ENCODE data around the gene MND1.

Gene MND1

DNA sequence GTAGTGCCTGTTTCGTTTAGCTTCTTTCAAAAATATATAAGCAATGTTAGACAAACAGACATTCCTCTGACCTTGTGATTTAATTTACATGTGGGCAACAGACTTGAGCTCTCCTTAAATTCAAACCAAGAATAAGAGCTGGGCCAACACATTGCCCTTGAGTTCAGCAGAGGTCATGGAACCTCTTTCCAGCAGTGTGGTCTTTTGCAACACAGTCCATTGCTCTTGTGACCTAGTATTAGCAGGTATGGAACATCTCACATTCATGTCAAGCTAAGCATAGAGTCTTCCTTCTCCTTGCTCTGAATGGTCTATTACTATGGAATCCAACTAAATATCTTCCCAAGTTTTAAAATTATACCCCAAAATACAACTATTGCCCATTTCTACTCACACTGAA, 33.7 kb upstream of the MND1 start:
- TF ChIP-seq, protein P1, sequence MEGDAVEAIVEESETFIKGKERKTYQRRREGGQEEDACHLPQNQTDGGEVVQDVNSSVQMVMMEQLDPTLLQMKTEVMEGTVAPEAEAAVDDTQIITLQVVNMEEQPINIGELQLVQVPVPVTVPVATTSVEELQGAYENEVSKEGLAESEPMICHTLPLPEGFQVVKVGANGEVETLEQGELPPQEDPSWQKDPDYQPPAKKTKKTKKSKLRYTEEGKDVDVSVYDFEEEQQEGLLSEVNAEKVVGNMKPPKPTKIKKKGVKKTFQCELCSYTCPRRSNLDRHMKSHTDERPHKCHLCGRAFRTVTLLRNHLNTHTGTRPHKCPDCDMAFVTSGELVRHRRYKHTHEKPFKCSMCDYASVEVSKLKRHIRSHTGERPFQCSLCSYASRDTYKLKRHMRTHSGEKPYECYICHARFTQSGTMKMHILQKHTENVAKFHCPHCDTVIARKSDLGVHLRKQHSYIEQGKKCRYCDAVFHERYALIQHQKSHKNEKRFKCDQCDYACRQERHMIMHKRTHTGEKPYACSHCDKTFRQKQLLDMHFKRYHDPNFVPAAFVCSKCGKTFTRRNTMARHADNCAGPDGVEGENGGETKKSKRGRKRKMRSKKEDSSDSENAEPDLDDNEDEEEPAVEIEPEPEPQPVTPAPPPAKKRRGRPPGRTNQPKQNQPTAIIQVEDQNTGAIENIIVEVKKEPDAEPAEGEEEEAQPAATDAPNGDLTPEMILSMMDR (IDR thresholded peaks at IDR 0.05; ENCODE audit: poor library complexity, severe bottlenecking) = no peak
- Histone ChIP-seq H3K27ac (ENCODE audit: poor library complexity, severe bottlenecking) (no peak overlapping the region), H3K36me3 (ENCODE audit: low read depth) (no peaks in the 10 kb centered on the region), H3K9me3 (ENCODE audit: severe bottlenecking) (no peaks in the 10 kb centered on the region), H3K4me1 (ENCODE audit: insufficient read depth, poor library complexity, severe bottlenecking) (no peaks in the 10 kb centered on the region), H3K27me3 (ENCODE audit: insufficient read depth, poor library complexity, severe bottlenecking) (no peaks in the 10 kb centered on the region), H3K4me3 (ENCODE audit: severe bottlenecking) (no peak overlapping the region)
- no peak for ATAC-seq (ENCODE audit: low read depth)
- no peak for DNase-seq (ENCODE audit: low spot score)

DNA sequence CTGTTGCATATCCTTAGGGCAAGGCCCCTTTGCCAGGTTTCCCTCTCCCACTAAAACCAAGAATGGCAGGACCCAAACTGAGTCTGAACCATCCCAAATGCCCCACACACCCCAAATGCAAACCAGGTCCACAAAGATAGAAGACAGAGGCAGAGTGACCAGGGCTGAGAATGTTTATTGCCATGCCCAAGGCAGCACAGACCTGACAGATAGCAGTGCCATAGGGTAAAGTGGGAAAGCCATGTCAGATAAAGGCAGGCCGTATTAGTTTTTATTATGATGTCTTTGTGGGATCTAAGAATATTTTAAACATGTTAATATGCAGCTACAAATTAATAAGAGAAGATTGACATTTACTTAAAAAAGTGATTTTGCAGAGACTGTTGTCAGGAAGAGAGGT, 29.6 kb upstream of the MND1 start:
- TF ChIP-seq, protein P1 (IDR thresholded peaks at IDR 0.05; ENCODE audit: poor library complexity, severe bottlenecking) = no peak

DNA sequence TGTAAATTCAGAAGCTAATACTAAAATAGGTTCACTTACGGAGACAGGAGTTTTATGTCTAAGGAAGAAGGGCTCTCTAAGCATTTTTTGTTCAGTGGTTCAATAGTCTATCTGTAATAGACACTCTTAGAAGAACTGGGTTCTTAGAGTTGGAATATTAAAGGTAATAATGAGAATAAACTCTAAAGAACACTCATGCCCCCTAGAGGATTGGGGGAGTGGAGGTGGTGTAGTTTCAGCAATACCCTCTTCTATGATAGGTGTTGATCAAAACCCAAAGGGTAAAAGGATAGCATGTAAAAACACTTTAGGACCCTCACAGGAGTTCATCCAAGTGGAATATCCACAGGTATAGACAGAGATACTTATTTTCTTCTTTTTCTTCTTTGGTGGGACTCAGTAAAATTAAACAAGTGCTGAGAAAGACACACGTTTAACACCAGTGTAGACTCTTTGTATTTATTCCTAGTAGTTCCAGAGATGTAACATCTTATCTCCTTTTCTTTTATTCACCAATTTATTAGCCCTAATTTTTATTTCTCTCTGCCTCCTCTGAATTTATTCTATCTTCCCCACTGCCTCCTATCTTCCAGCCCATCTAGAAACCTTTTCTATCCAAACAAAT, 25.7 kb upstream of the MND1 start:
- no peak overlapping the region for H3K27ac ChIP-seq (ENCODE audit: poor library complexity, severe bottlenecking)
- H3K9me3 ChIP-seq (ENCODE audit: severe bottlenecking) = no peaks in the 10 kb centered on the region
- TF ChIP-seq, protein P1 (IDR thresholded peaks at IDR 0.05; ENCODE audit: poor library complexity, severe bottlenecking) = peak; percentile 91
- ATAC-seq (ENCODE audit: low read depth) (peak; percentile 78; the same call in 2 of the 3 replicates), DNase-seq (ENCODE audit: low spot score) (no peak)
- H3K4me1 ChIP-seq (ENCODE audit: insufficient read depth, poor library complexity, severe bottlenecking) = no peaks in the 10 kb centered on the region
- H3K4me3 ChIP-seq (ENCODE audit: severe bottlenecking) = no peak overlapping the region
- no peaks in the 10 kb centered on the region for H3K27me3 ChIP-seq (ENCODE audit: insufficient read depth, poor library complexity, severe bottlenecking)
- H3K36me3 ChIP-seq (ENCODE audit: low read depth) = peaks cover 4% of the 10 kb centered on the region; the same call in 1 of the 2 replicates

More for the DNA sequence above, 29.6 kb upstream of the MND1 start:
- Histone ChIP-seq H3K9me3 (ENCODE audit: severe bottlenecking) (no peaks in the 10 kb centered on the region), H3K27me3 (ENCODE audit: insufficient read depth, poor library complexity, severe bottlenecking) (no peaks in the 10 kb centered on the region), H3K27ac (ENCODE audit: poor library complexity, severe bottlenecking) (no peak overlapping the region), H3K4me3 (ENCODE audit: severe bottlenecking) (no peak overlapping the region), H3K4me1 (ENCODE audit: insufficient read depth, poor library complexity, severe bottlenecking) (no peaks in the 10 kb centered on the region), H3K36me3 (ENCODE audit: low read depth) (peaks cover 4% of the 10 kb centered on the region; the same call in 1 of the 2 replicates)
- DNase-seq (ENCODE audit: low spot score) (no peak), ATAC-seq (ENCODE audit: low read depth) (no peak)

DNA sequence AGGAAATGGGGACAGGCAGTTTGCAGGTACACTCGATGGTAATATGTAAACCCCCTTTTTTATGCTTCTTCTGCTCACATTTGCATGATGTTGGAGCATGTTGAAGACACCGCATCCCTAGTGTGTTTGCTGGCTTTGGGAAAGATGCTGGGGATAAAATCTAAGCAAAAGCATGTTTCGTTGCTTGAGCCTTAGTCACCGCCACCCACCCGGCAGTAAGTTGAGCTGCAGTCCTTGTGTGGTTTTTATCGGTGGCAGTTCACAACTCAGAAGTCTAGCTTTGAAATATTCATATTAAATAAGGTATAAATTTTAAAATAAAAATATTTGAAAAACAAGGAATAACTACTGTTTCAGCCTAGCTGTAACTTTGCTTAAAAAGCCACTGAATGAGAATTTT, 21.7 kb upstream of the MND1 start:
- no peak for ATAC-seq (ENCODE audit: low read depth)
- TF ChIP-seq, protein P1 (IDR thresholded peaks at IDR 0.05; ENCODE audit: poor library complexity, severe bottlenecking) = no peak
- H3K27me3 ChIP-seq (ENCODE audit: insufficient read depth, poor library complexity, severe bottlenecking) = no peaks in the 10 kb centered on the region
- peaks cover 4% of the 10 kb centered on the region; the same call in 1 of the 2 replicates for H3K36me3 ChIP-seq (ENCODE audit: low read depth)
- no peak overlapping the region for H3K27ac ChIP-seq (ENCODE audit: poor library complexity, severe bottlenecking)
- no peak overlapping the region for H3K4me3 ChIP-seq (ENCODE audit: severe bottlenecking)
- no peak for DNase-seq (ENCODE audit: low spot score)
- H3K4me1 ChIP-seq (ENCODE audit: insufficient read depth, poor library complexity, severe bottlenecking) = peaks cover 3% of the 10 kb centered on the region
- H3K9me3 ChIP-seq (ENCODE audit: severe bottlenecking) = no peaks in the 10 kb centered on the region

DNA sequence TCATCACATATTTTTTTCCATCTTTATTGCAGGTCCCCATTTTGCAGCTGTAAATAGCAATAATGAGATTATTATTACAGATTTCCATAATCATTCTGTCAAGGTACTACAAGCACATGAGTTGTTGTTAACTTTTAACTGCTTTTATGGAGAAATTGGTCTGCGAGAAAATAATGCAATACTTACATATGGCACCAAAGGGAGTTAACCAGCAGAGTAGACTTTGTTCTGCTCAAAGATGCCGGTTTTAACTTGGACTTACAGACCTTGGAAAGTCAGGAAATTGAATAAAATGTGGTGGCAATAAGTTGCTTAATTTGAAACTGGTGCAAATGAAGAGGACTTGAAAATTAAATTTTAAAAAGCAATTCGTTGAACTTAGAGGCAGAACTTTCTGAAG, 20.4 kb upstream of the MND1 start:
- ATAC-seq (ENCODE audit: low read depth) (no peak), DNase-seq (ENCODE audit: low spot score) (no peak)
- Histone ChIP-seq H3K4me1 (ENCODE audit: insufficient read depth, poor library complexity, severe bottlenecking) (peaks cover 3% of the 10 kb centered on the region), H3K9me3 (ENCODE audit: severe bottlenecking) (no peaks in the 10 kb centered on the region), H3K4me3 (ENCODE audit: severe bottlenecking) (no peak overlapping the region), H3K27me3 (ENCODE audit: insufficient read depth, poor library complexity, severe bottlenecking) (no peaks in the 10 kb centered on the region), H3K36me3 (ENCODE audit: low read depth) (no peaks in the 10 kb centered on the region), H3K27ac (ENCODE audit: poor library complexity, severe bottlenecking) (no peak overlapping the region)
- TF ChIP-seq, protein P1 (IDR thresholded peaks at IDR 0.05; ENCODE audit: poor library complexity, severe bottlenecking) = no peak
